Astrocyte (in vitro differentiated cells and primary cell): Measurements from ENCODE around the gene PRKCH. TPM values are rescaled to one million over a fixed set of nuclear protein-coding genes. Genes with fewer than 3 reads are reported as not detected.
A peak's percentile ranks its signal among the peaks of the same experiment; 100 is the strongest.

ENCODE experiments used
- DNase-seq: peaks from one replicate; pipeline ENCODE4 v3.0.0-alpha.2; 2010; ENCODE audit warnings: low read depth
- FAIRE-seq: peaks from 2 replicates; lab custom pipeline; 2011; peaks lifted over from hg19 to GRCh38; lab: Jason Lieb, UNC
- H2AFZ ChIP-seq: 2 replicates; pipeline ENCODE4 v1.6.0; 2012; ENCODE audit warnings: low read depth, low read length, inconsistent platforms
- H3K27ac ChIP-seq: 2 replicates; pipeline ENCODE4 v1.5.1; 2011; ENCODE audit warnings: low read depth, low read length, inconsistent platforms
- H3K27me3 ChIP-seq: 2 replicates; pipeline ENCODE4 v1.6.0; 2011; ENCODE audit warnings: low read length, inconsistent platforms; ENCODE audit not compliant: insufficient read depth
- H3K36me3 ChIP-seq: 2 replicates; pipeline ENCODE4 v1.5.1; 2011; ENCODE audit warnings: low read length, inconsistent platforms; ENCODE audit not compliant: insufficient read depth
- H3K4me1 ChIP-seq: 2 replicates; pipeline ENCODE4 v1.5.1; 2011; ENCODE audit warnings: low read length, inconsistent platforms; ENCODE audit not compliant: insufficient read depth
- H3K4me2 ChIP-seq: 2 replicates; pipeline ENCODE4 v1.6.0; 2012; ENCODE audit warnings: low read length, inconsistent platforms
- H3K4me3 ChIP-seq: 2 replicates; pipeline ENCODE4 v1.5.1; 2011; ENCODE audit warnings: low read depth, mild to moderate bottlenecking, low read length, inconsistent platforms; ENCODE audit not compliant: insufficient read depth
- H3K79me2 ChIP-seq: 2 replicates; pipeline ENCODE4 v1.6.0; 2012; ENCODE audit warnings: mild to moderate bottlenecking, low read length, inconsistent platforms; ENCODE audit not compliant: insufficient read depth
- H3K9ac ChIP-seq: 2 replicates; pipeline ENCODE4 v1.6.0; 2012; ENCODE audit warnings: mild to moderate bottlenecking, low read length, inconsistent platforms
- H3K9me3 ChIP-seq: 2 replicates; pipeline ENCODE4 v1.5.1; 2012; ENCODE audit warnings: low read depth, mild to moderate bottlenecking, low read length, inconsistent platforms; ENCODE audit not compliant: insufficient read depth
- H4K20me1 ChIP-seq: 2 replicates; pipeline ENCODE4 v1.6.0; 2012; ENCODE audit warnings: low read length, inconsistent platforms; ENCODE audit not compliant: insufficient read depth
- H3K27ac Mint-ChIP-seq: one replicate; pipeline ENCODE4 v1.8.0; 2021; ENCODE audit warnings: mild to moderate bottlenecking, mixed read lengths; ENCODE audit not compliant: unreplicated experiment
- H3K27me3 Mint-ChIP-seq: one replicate; pipeline ENCODE4 v1.8.0; 2021; ENCODE audit warnings: low read depth, mixed read lengths; ENCODE audit not compliant: unreplicated experiment
- H3K36me3 Mint-ChIP-seq: one replicate; pipeline ENCODE4 v1.8.0; 2021; ENCODE audit warnings: low read depth, mixed read lengths; ENCODE audit not compliant: unreplicated experiment
- H3K4me1 Mint-ChIP-seq: one replicate; pipeline ENCODE4 v1.8.0; 2021; ENCODE audit warnings: low read depth, mixed read lengths; ENCODE audit not compliant: unreplicated experiment
- H3K4me3 Mint-ChIP-seq: one replicate; pipeline ENCODE4 v1.8.0; 2021; ENCODE audit warnings: mild to moderate bottlenecking, moderate library complexity, mixed read lengths; ENCODE audit not compliant: unreplicated experiment
- H3K9me3 Mint-ChIP-seq: one replicate; pipeline ENCODE4 v1.8.0; 2021; ENCODE audit warnings: mild to moderate bottlenecking, mixed read lengths; ENCODE audit not compliant: unreplicated experiment
- EZH2 ChIP-seq: IDR thresholded peaks from 2 replicates; pipeline ENCODE4 v1.6.1; 2012; ENCODE audit warnings: mild to moderate bottlenecking, low read length, inconsistent platforms; ENCODE audit not compliant: insufficient read depth
- total RNA-seq: library from RNA; stranded (reverse); gene quantifications from 2 replicates; pipeline ENCODE4 v1.2.1, GENCODE V29; 2021
- TF ChIP-seq, protein P1 (sequence below): IDR thresholded peaks from 2 replicates; pipeline ENCODE4 v1.5.1; 2011; ENCODE audit warnings: low read depth, mild to moderate bottlenecking, inconsistent platforms, low read length, moderate library complexity; ENCODE audit not compliant: insufficient read depth

The PRKCH gene
- total RNA-seq, 1 donor from 2014 or later, result 6.0 TPM

DNA sequence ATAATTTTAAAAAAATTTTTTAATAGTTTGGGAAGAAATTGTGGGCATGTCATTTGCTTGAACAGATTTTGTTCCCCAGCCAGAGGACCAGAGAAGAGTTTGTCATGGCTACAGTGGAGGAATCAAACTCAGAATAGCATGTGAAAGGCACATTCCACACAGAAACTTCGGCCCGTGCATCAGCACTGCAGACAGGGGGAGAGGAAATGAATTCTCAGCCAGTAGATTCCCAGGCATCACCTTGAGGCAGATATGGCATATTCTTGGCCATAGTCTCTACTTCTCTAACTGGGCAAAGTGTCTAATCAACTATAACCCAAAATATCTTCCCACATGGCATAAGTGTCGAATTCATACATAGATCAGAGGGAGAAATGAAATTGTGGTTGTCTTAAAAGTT lies 153.3 kb downstream of the PRKCH start:
- no peak overlapping the region for H3K27ac Mint-ChIP-seq
- Histone ChIP-seq H3K4me1 (peaks cover 59% of the 10 kb centered on the region), H3K79me2 (no peaks in the 10 kb centered on the region), H3K4me3 (no peak overlapping the region), H3K27ac (no peak overlapping the region), H4K20me1 (no peaks in the 10 kb centered on the region), H3K36me3 (no peaks in the 10 kb centered on the region), H3K9ac (no peak overlapping the region), H3K9me3 (no peaks in the 10 kb centered on the region), H2AFZ (no peak overlapping the region), H3K4me2 (no peak overlapping the region), H3K27me3 (no peaks in the 10 kb centered on the region)
- no peak for TF ChIP-seq EZH2
- TF ChIP-seq, protein P1, sequence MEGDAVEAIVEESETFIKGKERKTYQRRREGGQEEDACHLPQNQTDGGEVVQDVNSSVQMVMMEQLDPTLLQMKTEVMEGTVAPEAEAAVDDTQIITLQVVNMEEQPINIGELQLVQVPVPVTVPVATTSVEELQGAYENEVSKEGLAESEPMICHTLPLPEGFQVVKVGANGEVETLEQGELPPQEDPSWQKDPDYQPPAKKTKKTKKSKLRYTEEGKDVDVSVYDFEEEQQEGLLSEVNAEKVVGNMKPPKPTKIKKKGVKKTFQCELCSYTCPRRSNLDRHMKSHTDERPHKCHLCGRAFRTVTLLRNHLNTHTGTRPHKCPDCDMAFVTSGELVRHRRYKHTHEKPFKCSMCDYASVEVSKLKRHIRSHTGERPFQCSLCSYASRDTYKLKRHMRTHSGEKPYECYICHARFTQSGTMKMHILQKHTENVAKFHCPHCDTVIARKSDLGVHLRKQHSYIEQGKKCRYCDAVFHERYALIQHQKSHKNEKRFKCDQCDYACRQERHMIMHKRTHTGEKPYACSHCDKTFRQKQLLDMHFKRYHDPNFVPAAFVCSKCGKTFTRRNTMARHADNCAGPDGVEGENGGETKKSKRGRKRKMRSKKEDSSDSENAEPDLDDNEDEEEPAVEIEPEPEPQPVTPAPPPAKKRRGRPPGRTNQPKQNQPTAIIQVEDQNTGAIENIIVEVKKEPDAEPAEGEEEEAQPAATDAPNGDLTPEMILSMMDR, result no peak
- DNase-seq, result no peak
- H3K36me3 Mint-ChIP-seq, result no peaks in the 10 kb centered on the region
- H3K9me3 Mint-ChIP-seq, result no peaks in the 10 kb centered on the region
- no peaks in the 10 kb centered on the region for H3K27me3 Mint-ChIP-seq
- peaks cover 63% of the 10 kb centered on the region for H3K4me1 Mint-ChIP-seq
- FAIRE-seq, result no peak
- no peak overlapping the region for H3K4me3 Mint-ChIP-seq

DNA sequence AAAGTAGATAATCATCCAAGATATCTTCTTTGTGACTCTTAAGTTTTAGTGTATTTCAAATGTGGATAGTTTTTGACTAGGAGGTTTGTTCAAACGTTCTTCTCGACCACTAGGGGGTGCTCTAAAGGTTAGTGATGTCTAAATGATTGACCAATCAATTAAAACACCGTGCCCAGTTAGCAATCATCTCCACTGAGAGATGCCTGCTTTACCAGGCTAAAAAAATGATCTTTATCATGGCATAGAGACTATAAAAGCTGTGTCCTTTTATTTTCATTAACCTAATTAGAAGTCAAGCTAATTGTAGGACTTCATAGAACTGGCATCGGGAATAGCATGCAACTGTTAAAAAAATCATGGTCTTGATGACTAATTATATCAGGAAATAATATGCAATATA lies 153.9 kb downstream of the PRKCH start:
- Mint-ChIP-seq H3K27me3 (no peaks in the 10 kb centered on the region), H3K9me3 (no peaks in the 10 kb centered on the region), H3K36me3 (no peaks in the 10 kb centered on the region), H3K4me3 (no peak overlapping the region), H3K27ac (no peak overlapping the region), H3K4me1 (peaks cover 61% of the 10 kb centered on the region)
- Histone ChIP-seq H3K4me2 (no peak overlapping the region), H3K27ac (no peak overlapping the region), H3K4me3 (no peak overlapping the region), H3K36me3 (no peaks in the 10 kb centered on the region), H3K4me1 (peaks cover 59% of the 10 kb centered on the region), H3K9ac (no peak overlapping the region), H3K9me3 (no peaks in the 10 kb centered on the region), H2AFZ (no peak overlapping the region), H3K79me2 (no peaks in the 10 kb centered on the region), H4K20me1 (no peaks in the 10 kb centered on the region), H3K27me3 (no peaks in the 10 kb centered on the region)
- DNase-seq (peak; percentile 50), FAIRE-seq (no peak)
- TF ChIP-seq EZH2, result no peak
- TF ChIP-seq, protein P1, result peak; percentile 79

DNA sequence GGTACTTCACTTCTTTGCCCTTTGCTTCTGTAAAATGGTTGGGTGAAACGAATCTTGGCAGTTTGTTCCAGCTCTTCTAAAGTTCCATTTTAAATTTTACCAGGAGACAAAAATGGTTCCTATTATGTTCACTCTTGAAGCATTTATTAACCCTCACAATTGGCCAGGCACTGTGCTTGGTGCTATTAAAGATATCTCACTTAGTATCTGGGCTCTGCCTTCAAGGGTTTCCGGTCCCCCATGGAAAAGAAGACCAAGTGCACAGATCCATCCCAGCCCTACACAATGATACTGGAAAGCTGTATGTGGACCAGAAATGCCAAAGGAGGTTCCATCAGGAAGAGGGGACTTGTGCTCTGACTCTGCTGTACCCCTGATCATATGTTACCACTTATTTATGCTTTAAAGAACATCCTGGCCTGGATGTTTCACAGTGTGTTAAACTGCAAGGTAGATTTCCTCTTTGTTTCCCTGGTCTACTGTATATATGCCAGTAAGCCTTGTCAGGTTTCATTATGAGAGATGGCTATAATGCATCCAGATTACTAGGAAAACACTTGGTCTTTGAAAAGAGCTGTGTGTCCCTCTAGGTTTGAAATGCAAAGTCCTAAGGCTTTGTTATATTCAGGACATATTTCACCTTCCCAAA lies 154.8 kb downstream of the PRKCH start:
- Histone ChIP-seq H3K27me3 (no peaks in the 10 kb centered on the region), H3K36me3 (no peaks in the 10 kb centered on the region), H4K20me1 (no peaks in the 10 kb centered on the region), H3K9ac (peak overlapping the region; percentile 60), H3K9me3 (no peaks in the 10 kb centered on the region), H3K4me2 (peak overlapping the region; percentile 67), H3K79me2 (no peaks in the 10 kb centered on the region), H3K4me3 (no peak overlapping the region), H2AFZ (no peak overlapping the region), H3K27ac (peak overlapping the region; percentile 77), H3K4me1 (peaks cover 53% of the 10 kb centered on the region)
- FAIRE-seq (no peak), DNase-seq (no peak)
- Mint-ChIP-seq H3K36me3 (no peaks in the 10 kb centered on the region), H3K27ac (no peak overlapping the region), H3K4me1 (peaks cover 56% of the 10 kb centered on the region), H3K9me3 (no peaks in the 10 kb centered on the region), H3K27me3 (peaks cover 5% of the 10 kb centered on the region), H3K4me3 (no peak overlapping the region)
- TF ChIP-seq EZH2, result no peak
- TF ChIP-seq, protein P1, result no peak
